ENCODE results near the gene PWWP2A.

Gene PWWP2A

DNA sequence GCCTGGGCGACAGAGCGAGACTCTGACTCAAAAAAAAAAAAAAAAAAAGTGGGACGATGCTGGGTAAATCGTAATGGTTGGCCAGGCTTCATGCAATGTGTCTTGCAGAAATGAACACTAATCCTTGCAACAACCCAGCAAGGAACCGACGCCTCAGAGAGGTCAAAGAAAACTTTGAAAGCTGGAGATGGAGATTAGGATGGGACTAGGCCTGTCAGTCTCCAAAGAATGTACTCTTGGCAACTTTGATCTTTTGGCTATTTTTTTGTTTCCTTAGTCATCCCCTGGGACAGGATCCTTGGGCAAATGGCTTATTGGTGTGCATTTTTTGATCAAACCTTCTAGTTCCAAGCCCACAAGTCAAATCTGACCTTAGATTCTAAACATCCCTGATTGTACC lies 10.6 kb upstream of the PWWP2A start:
- TF ChIP-seq NFIC (IDR thresholded peaks at IDR 0.05) = no peak
- no peak for TF ChIP-seq USF1 (IDR thresholded peaks at IDR 0.05)
- no peak for TF ChIP-seq YY1 (IDR thresholded peaks at IDR 0.05; ENCODE audit: low read depth)
- no peak for TF ChIP-seq EP300 (IDR thresholded peaks at IDR 0.05; ENCODE audit: borderline replicate concordance)
- TF ChIP-seq CREB1 (IDR thresholded peaks at IDR 0.05; ENCODE audit: low read depth) = no peak
- TF ChIP-seq FOXM1 (IDR thresholded peaks at IDR 0.05; ENCODE audit: borderline replicate concordance, low read depth) = no peak
- TF ChIP-seq, protein P1, sequence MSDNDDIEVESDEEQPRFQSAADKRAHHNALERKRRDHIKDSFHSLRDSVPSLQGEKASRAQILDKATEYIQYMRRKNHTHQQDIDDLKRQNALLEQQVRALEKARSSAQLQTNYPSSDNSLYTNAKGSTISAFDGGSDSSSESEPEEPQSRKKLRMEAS (IDR thresholded peaks at IDR 0.05) = no peak
- no peak for TF ChIP-seq TEAD4 (IDR thresholded peaks at IDR 0.05)
- no peak for TF ChIP-seq TCF12 (IDR thresholded peaks at IDR 0.05; ENCODE audit: low read depth)
- TF ChIP-seq TAF1 (IDR thresholded peaks at IDR 0.05; ENCODE audit: low read depth) = no peak
- no peak for TF ChIP-seq ZBTB7A (IDR thresholded peaks at IDR 0.05; ENCODE audit: low read depth)
- TF ChIP-seq CEBPB (IDR thresholded peaks at IDR 0.05) = no peak
- no peak for TF ChIP-seq RAD21 (IDR thresholded peaks at IDR 0.05; ENCODE audit: low read depth)
- TF ChIP-seq EGR1 (IDR thresholded peaks at IDR 0.05) = no peak
- TF ChIP-seq REST (IDR thresholded peaks at IDR 0.05; ENCODE audit: low read depth) = no peak

DNA sequence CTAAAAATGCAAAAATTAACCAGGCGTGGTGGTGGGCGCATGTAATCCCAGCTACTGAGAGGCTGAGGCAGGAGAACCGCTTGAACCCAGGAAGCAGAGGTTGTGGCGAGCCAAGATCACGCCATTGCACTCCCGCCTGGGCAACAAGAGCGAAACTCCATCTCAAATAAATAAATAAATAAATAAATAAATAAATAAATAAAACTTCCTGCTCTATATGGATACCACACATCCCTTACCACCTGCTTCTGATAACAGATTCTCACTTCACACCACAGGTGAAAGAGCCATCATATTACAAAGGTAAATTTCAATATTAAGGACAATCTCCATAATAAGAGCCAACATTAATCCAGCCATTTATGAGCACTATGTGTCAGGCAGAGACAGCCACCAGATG lies 9.4 kb upstream of the PWWP2A start:
- no peak for TF ChIP-seq CEBPB (IDR thresholded peaks at IDR 0.05)
- no peak for TF ChIP-seq NFIC (IDR thresholded peaks at IDR 0.05)
- TF ChIP-seq TAF1 (IDR thresholded peaks at IDR 0.05; ENCODE audit: low read depth) = no peak
- no peak for TF ChIP-seq ZBTB7A (IDR thresholded peaks at IDR 0.05; ENCODE audit: low read depth)
- no peak for TF ChIP-seq EGR1 (IDR thresholded peaks at IDR 0.05)
- no peak for TF ChIP-seq TCF12 (IDR thresholded peaks at IDR 0.05; ENCODE audit: low read depth)
- TF ChIP-seq, protein P1 (IDR thresholded peaks at IDR 0.05) = no peak
- no peak for TF ChIP-seq CREB1 (IDR thresholded peaks at IDR 0.05; ENCODE audit: low read depth)
- no peak for TF ChIP-seq USF1 (IDR thresholded peaks at IDR 0.05)
- no peak for TF ChIP-seq REST (IDR thresholded peaks at IDR 0.05; ENCODE audit: low read depth)
- no peak for TF ChIP-seq TEAD4 (IDR thresholded peaks at IDR 0.05)

DNA sequence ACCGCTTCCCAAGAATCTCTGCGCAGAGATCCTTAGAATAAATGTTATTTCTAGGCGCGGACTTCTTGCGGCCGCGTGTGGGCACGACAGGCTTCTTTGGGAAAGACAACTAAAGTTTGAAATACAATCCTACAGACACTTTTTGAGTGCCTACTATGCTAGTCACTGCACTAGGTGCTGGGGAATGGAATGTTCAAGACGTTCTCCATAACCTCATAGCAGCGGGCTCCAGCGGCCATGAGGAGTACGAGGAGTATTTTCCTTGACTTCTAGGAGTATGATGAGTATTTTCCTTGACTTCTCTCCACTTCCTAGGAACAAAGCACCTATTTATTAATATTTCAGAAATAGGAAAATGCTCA lies 636 bp upstream of the PWWP2A start:
- TF ChIP-seq CEBPB (IDR thresholded peaks at IDR 0.05) (no peak), TEAD4 (IDR thresholded peaks at IDR 0.05) (peak; percentile 50; the same call in 1 of the 2 replicates)

GRCh38 chr5:160118349-160119141 lies 705 bp downstream of the PWWP2A start:
- TF ChIP-seq TCF12 (IDR thresholded peaks at IDR 0.05; ENCODE audit: low read depth) = no peak; the same call in 1 of the 2 replicates
- 0 out of 2 replicates have a peak, but pooled peaks have one; percentile 25 for TF ChIP-seq ZBTB7A (IDR thresholded peaks at IDR 0.05; ENCODE audit: low read depth)
- peak; percentile 62 for TF ChIP-seq CEBPB (IDR thresholded peaks at IDR 0.05)
- TF ChIP-seq, protein P1 (IDR thresholded peaks at IDR 0.05) = peak; percentile 53

DNA sequence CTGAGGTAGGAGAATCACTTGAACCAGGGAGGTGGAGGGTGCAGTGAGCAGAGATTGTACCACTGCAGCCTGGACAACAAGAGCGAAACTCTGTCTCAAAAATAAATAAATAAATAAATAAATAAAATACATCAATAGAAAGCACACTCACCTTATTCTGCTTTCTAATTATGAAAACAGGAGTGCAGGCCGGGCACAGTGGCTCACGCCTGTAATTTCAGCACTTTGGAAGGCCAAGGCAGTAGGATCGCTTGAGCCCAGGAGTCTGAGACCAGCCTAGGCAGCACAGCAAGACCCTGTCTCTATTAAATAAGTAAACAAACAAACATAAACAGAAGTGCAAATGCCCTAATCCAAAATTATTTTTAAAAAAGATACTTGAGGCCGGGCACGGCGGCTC lies 2.3 kb downstream of the PWWP2A start:
- TF ChIP-seq USF1 (IDR thresholded peaks at IDR 0.05) (no peak), NFIC (IDR thresholded peaks at IDR 0.05) (no peak), TEAD4 (IDR thresholded peaks at IDR 0.05) (no peak), REST (IDR thresholded peaks at IDR 0.05; ENCODE audit: low read depth) (no peak), TAF1 (IDR thresholded peaks at IDR 0.05; ENCODE audit: low read depth) (no peak), YY1 (IDR thresholded peaks at IDR 0.05; ENCODE audit: low read depth) (no peak), ZBTB7A (IDR thresholded peaks at IDR 0.05; ENCODE audit: low read depth) (no peak), EGR1 (IDR thresholded peaks at IDR 0.05) (no peak), EP300 (IDR thresholded peaks at IDR 0.05; ENCODE audit: borderline replicate concordance) (no peak), CREB1 (IDR thresholded peaks at IDR 0.05; ENCODE audit: low read depth) (no peak), TCF12 (IDR thresholded peaks at IDR 0.05; ENCODE audit: low read depth) (no peak), FOXM1 (IDR thresholded peaks at IDR 0.05; ENCODE audit: borderline replicate concordance, low read depth) (no peak), CEBPB (IDR thresholded peaks at IDR 0.05) (no peak), RAD21 (IDR thresholded peaks at IDR 0.05; ENCODE audit: low read depth) (no peak)
- TF ChIP-seq, protein P1 (IDR thresholded peaks at IDR 0.05) = no peak

All from Ishikawa (cell line).